Adipose tissue (tissue), 3 donors: ENCODE results near the gene TENT5A. TPM values are rescaled to one million over a fixed set of nuclear protein-coding genes. Genes with fewer than 3 reads are reported as not detected.

Experiments used
- H3K27ac ChIP-seq: one replicate; pipeline ENCODE4 v1.5.1; 2013; ENCODE audit warnings: low read depth, low read length
- WGBS, 3 donors: extraction: QIAGEN DNeasy Blood & Tissue Kit; methylation state at CpG; one replicate each; pipeline ENCODE4 v1.1.7; 2013; 5-methylcytosine and 5-hydroxymethylcytosine counted together
- polyA plus RNA-seq, 3 donors: library from polyadenylated mRNA; stranded (reverse); fragments of 200-250 nt; gene quantifications; one replicate each; pipeline ENCODE4 v1.2.3, GENCODE V29; 2013
- donor health status: healthy with polysubstance abuse.
- donor health status: Bipolar disorder and iron deficiency.
- donor health status: healthy.

TENT5A gene
- polyA plus RNA-seq, 3 donors = 2.0 to 14.4 (median 7.8) TPM

DNA sequence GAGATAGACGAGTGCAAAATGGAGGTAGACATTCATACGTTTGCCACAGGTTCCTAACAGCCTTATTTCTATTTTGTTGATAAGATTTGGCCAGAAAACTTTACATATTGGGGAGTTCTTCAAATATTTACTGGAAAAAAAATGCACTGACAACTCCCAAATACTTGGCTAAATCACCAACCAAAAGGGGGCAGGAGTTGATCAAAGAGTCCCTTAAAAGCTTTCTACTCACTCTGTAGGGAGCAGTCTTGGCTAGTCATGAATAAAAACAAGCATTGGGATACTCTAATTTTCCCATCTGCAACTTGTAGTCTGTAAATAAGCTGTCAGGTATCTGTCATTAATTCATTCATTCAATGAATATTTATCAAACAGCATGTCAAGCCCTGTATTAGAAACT is 18.4 kb downstream of the TENT5A start:
- H3K27ac ChIP-seq = no peak overlapping the region
- WGBS, 3 donors = 70 to 90% (median 87%) methylated on average over 2 of the region's 2 CpGs

DNA sequence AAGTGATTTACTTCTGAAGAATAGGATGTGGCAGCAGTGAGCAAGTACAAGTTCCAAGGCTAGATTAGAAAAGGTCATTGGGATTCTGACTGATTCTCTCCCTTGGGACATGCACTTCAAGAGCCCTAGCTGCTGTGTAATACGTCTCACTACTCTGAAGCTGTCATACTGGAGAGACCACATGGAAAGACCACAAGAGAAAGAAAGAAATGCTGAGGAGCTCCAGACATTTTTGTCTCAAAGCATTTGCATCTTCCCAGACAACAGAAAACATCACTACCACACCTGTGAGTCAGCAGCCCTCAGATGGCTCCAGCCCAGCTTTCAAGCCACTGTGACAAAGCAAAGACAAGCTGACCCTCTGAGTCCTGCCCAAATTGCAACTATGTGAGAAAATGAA is 20.7 kb downstream of the TENT5A start:
- 65 to 82% (median 71%) methylated on average over 1 of the region's 1 CpG for WGBS, 3 donors

DNA sequence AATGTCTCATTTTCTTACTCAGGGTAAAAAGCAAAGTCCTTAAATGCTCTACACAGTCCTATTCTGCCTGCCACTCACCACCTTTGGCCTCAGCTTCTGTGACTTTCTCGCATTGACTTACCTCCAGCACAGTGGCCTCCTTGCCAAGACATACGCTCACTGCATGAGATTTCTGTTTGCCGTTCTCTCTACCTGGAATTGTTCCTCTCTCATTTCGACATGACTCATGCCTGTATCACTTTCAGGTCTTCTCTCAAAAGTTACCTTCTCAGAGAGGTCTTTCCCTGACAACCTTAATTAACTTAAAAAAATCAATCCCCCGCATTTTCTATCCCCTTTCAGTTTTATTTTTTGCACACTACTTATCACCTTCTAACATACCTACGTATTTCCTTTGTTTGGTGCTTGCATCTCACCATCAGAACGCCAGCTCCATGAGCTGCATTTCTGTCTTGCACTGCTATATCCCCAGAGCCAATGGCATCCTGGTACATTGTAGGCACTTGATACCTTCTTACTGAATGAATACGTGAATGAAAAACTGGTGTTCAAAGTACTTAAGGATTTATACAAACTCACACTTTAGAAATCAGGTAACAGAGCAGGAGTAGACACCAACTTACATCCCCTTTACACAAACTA is 24.5 kb downstream of the TENT5A start:
- 80 to 91% (median 90%) methylated on average over 8 of the region's 8 CpGs for WGBS, 3 donors
- H3K27ac ChIP-seq = no peak overlapping the region

More for the DNA sequence above, 20.7 kb downstream of the TENT5A start:
- H3K27ac ChIP-seq = no peak overlapping the region

DNA sequence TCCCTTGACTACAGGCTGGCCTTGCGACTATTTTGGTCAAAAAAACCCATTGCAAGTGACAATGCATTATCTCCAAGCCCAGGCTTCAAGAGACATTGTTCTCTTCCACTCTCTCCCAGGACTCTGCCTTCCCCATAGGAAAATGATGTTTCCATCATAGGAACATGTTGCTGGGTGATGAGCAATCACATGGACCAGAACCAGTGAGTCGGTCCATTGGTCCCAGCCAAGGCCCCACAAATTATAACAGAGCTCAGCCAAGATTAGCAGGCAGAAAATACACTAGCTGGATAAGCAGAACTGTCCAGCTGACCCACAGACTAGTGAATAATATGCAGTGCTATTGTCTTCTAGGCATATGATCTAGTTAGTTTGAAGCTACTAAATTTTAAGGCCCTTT is 27.4 kb downstream of the TENT5A start:
- no peak overlapping the region for H3K27ac ChIP-seq
- 82 to 84% (median 83%) methylated on average over 2 of the region's 2 CpGs for WGBS, 3 donors

DNA sequence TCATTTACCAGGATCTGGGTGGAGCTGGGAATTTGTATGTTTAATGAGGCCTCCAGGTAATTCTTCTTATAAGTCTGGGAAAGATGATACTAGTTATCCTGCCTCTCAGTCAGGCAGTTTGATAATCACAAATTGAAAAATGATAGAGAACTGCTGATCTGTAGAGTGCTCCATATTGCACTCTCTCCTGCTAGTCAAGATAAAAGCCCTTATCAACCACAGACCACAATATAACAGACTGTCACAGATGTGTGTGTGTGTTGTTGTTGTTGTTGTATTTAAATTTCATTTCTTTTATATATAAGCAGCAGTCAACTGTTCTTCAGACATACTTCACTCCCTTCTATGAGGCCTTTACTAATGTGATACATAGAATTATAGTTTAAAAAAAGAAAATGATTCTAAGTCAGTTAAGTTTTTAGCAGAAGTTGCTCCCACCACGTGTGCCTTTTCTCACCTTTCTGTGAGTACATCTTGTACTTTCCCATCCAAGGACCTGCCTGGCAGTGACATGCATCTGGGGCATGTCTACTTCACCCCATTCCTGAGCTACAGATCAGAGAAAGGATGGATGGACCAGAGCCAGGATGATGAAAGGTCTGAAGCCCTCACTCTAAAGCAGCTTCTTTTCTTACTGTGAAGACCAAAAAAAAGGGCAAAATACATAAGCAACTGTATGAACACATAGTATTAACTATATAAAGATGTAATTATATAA is 29.8 kb downstream of the TENT5A start:
- 66 to 70% (median 68%) methylated on average over 1 of the region's 1 CpG for WGBS, 3 donors

DNA sequence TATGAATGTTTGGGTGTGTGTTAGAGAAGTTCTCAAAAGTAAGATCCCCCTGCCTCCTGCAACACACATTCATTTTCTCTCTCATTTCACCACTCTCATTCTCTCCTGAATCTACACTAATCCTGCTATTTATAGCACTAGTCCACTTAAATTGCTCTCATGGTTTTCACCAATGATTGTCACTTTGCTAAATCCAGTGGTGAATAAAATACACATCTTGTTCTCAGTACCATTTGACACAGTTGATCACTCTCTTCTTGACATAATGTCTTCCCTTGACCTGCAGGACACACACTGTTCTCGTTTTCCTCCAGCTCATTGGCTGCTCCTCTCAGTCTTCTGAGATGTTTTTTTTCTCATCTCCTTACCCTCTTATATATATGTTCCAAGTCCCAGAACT is 32.1 kb downstream of the TENT5A start:
- no peak overlapping the region for H3K27ac ChIP-seq
- WGBS, 3 donors = 75 to 90% (median 89%) methylated on average over 1 of the region's 1 CpG

More for the DNA sequence above, 29.8 kb downstream of the TENT5A start:
- H3K27ac ChIP-seq = no peak overlapping the region

DNA sequence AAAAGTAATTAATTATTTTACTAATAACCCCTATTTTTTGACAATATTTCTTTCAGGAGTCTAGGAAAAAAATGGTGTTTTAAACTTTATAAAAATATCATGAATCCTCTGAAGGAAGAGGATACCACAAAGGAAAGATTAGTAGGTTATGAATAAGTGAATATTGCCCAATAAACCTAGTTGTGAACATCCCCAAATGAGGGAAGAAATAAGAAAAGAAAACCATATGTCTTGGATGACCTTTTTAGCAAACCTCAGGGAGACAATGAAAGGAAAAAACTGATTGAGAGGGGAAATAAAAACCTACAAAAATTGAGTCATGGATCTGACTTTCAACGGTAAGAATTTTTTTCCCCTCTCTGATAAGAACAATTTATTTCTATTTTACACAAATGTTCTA is 34.4 kb downstream of the TENT5A start:
- 41 to 86% (median 64%) methylated on average over 1 of the region's 1 CpG for WGBS, 3 donors

DNA sequence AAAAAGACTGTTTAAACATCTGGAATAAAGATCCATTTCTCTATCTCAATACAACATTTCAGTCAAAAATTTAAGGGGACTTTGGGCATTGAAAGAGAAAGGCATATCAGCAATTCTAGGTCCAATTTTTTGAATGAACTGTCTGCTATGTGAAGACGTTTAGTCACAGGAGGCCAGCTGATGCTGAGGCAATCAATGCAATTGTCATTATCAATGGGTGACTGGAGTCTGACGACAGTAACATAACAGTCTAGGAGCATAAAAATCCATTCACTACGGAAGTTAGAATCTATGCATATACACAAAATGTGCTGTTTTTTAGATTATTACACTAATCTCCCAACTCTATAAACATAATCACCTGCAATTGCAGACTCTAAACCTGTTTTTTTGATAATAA is 37.8 kb downstream of the TENT5A start:
- no peak overlapping the region for H3K27ac ChIP-seq
- WGBS, 3 donors = 63 to 85% (median 75%) methylated on average over 3 of the region's 3 CpGs

More for the DNA sequence above, 34.4 kb downstream of the TENT5A start:
- H3K27ac ChIP-seq = no peak overlapping the region

DNA sequence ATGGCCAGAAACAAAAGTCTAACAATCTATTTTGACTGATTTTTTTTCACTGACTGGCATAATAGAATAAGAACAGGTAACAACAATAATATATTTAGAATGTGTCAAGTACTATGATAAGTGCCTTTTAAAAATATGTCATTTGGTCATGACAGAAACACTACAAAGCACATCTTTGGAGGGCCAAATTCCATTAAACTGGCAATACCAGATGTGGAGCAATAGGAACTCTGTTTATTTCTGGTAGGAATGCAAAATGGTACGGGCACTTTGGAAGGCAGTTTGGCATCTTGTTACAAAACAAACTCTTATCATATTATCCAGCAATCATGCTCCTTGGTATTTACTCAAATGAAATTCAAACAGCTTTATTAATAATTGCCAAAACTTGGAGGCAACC is 39.3 kb downstream of the TENT5A start:
- 21 to 86% (median 83%) methylated on average over 1 of the region's 1 CpG for WGBS, 3 donors
- no peak overlapping the region for H3K27ac ChIP-seq

DNA sequence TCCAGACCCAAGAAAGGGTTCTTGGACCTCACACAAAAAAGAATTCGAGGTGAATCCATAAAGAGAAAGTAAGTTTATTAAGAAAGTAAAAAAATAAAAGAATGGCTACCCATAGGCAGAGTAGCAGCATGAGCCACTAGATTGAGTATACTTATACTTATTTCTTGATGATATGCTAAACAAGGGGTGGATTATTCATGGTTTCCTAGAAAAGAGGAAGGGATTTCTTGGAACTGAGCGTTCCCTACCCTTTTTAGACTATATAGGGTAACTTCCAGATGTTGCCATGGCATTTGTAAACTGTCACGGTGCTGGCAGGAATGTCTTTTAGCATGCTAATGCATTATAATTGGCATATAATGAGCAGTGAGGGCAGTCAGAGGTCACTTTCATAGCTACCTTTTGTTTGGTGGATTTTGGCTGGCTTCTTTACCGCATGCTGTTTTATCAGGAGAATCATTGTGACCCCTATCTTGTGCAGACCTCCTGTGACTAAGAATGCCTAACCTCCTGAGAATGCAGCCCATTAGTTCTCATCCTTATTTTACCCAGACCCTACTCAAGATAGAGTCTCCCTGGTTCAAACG is 44.3 kb downstream of the TENT5A start:
- no peak overlapping the region for H3K27ac ChIP-seq
- 48 to 73% (median 72%) methylated on average over 5 of the region's 5 CpGs for WGBS, 3 donors

DNA sequence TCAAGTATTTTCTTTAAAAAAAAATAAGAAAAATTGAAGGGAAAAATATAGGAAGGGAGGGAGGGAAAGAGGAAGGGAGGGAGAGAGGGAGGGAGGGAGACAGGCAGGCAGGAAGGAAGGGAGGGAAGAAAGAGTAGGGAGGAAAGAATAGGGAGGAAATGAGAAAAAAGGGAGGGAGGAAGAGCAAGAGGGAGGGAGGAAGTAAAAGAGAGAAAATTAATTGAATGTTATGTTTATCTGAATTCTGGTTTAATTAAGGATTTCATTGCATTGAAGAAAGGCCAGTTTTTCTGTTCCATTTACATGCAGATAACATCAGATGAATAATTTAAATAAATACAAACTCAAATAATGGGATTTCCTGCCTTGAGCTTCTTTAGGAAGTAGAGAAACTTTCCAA is 47.8 kb downstream of the TENT5A start:
- H3K27ac ChIP-seq = no peak overlapping the region

DNA sequence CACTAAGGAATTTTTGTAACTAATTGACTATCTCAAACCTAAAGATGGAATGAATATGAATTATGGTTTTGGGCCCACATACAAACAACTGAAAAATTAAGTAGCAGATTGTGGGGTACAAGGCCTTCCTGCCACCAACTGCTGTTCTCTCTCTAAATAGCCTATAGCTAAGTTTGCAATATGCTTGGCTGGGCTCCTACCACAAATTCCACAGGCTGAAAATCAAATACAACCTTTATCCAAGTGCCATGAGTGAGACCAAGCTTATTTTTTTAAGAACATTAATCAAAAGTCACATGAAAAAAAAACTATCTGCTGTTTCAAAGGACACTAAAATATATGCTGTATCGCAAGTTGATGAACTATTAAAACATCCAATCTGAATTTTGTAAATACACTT is 52.1 kb downstream of the TENT5A start:
- H3K27ac ChIP-seq = no peak overlapping the region
- WGBS, 3 donors = 76 to 98% (median 91%) methylated on average over 1 of the region's 1 CpG

DNA sequence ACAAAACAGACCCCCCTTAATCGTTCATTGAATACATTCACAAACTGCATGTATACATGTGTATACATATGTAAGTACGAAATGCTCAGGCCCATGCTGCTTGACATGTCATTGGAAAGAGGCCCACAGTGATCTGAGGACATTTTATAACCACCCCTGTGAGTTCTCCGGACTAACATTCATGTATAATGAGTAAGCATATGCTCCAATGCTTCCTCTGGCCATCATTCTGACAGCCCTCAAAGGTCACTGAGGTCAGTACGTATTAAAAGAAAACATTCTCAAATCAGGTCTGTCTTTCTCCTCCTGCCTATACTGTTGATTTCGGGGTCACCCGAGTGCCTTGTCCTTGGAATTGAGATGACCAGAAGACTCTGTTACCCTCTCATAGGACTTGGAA is 54.9 kb downstream of the TENT5A start:
- 82 to 84% (median 83%) methylated on average over 6 of the region's 6 CpGs for WGBS, 3 donors
- H3K27ac ChIP-seq = no peak overlapping the region

DNA sequence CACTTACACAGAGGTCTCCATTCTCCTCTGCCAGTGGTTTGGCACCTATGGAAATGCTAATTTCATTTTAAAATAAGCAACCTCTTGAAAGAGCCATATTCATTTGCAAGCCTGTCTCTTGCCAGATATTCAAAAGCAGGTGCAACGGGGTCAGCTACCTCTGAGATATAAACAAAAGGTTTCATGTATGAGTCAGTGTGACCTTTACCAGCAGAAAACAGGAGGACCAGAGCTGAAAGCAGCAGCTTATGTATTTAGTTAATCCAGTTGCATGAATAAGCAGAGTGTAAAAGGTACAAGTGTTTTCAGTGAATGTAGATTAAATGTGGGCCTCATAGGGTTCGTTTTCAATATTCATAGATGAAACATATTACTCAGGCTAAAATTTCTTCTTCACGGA is 56.0 kb downstream of the TENT5A start:
- no peak overlapping the region for H3K27ac ChIP-seq
- 67 to 90% (median 75%) methylated on average over 3 of the region's 3 CpGs for WGBS, 3 donors
